DND-41 (cell line): ENCODE data around the gene HGD.

Source experiments
- ATAC-seq: fragments of 200-7000 bp; cut with Tn5 transposase; 3 replicates; pipeline ENCODE4 v1.9.1; 2021; ENCODE audit warnings: low read depth; ENCODE audit not compliant: insufficient read depth
- DNase-seq: peaks from one replicate; pipeline ENCODE4 v3.0.0-alpha.2; 2020
- H2AFZ ChIP-seq: 2 replicates; pipeline ENCODE4 v1.6.0; 2012; ENCODE audit warnings: low read depth, low read length
- H3K27ac ChIP-seq: 2 replicates; pipeline ENCODE4 v1.5.1; 2012; ENCODE audit warnings: low read length, inconsistent platforms
- H3K27me3 ChIP-seq: fragments of 200-600 bp; sonication (generic); 2 replicates; pipeline ENCODE4 v1.6.0; 2012; ENCODE audit warnings: low read length, mild to moderate bottlenecking, inconsistent platforms; ENCODE audit not compliant: insufficient read depth, poor library complexity
- H3K36me3 ChIP-seq: 2 replicates; pipeline ENCODE4 v1.5.1; 2012; ENCODE audit warnings: low read length, inconsistent platforms; ENCODE audit not compliant: insufficient read depth
- H3K4me1 ChIP-seq: 2 replicates; pipeline ENCODE4 v1.5.1; 2012; ENCODE audit warnings: mild to moderate bottlenecking, low read length; ENCODE audit not compliant: insufficient read depth
- H3K4me2 ChIP-seq: 2 replicates; pipeline ENCODE4 v1.6.0; 2012; ENCODE audit warnings: mild to moderate bottlenecking, moderate library complexity, low read length, inconsistent platforms; ENCODE audit not compliant: insufficient read depth
- H3K4me3 ChIP-seq, 2 experiments: fragments of 200-600 bp in 1 of 2; shearing (Covaris generic) in 1 of 2; 2 replicates each; pipeline ENCODE4 v1.5.1; 2012 to 2016; ENCODE audit warnings: inconsistent platforms in 2 of 2, low read length in 2 of 2, mild to moderate bottlenecking in 2 of 2, low read depth in 1 of 2, moderate library complexity in 1 of 2
- H3K79me2 ChIP-seq: 2 replicates; pipeline ENCODE4 v1.6.0; 2012; ENCODE audit warnings: low read length, inconsistent platforms; ENCODE audit not compliant: insufficient read depth
- H3K9ac ChIP-seq: 2 replicates; pipeline ENCODE4 v1.6.0; 2012; ENCODE audit warnings: low read depth, mild to moderate bottlenecking, inconsistent platforms, low read length, moderate library complexity
- H3K9me3 ChIP-seq: 2 replicates; pipeline ENCODE4 v1.5.1; 2012; ENCODE audit warnings: low read length, moderate library complexity, mild to moderate bottlenecking, inconsistent platforms; ENCODE audit not compliant: insufficient read depth, severe bottlenecking
- H4K20me1 ChIP-seq: 2 replicates; pipeline ENCODE4 v1.6.0; 2012; ENCODE audit warnings: low read length; ENCODE audit not compliant: insufficient read depth
- CTCF ChIP-seq: IDR thresholded peaks from 2 replicates; pipeline ENCODE4 v1.5.1; 2012; ENCODE audit warnings: borderline replicate concordance, low read length, moderate library complexity, mild to moderate bottlenecking; ENCODE audit not compliant: poor library complexity, severe bottlenecking; ENCODE audit errors: extremely low read depth
- EZH2 ChIP-seq: IDR thresholded peaks from 3 replicates; pipeline ENCODE4 v1.6.1; 2012; ENCODE audit warnings: borderline replicate concordance, low read depth, mild to moderate bottlenecking, moderate library complexity, low read length, inconsistent platforms; ENCODE audit not compliant: severe bottlenecking

HGD gene

GRCh38 chr3:120661106-120661905 lies 20.7 kb downstream of the HGD start:
- no peak for ATAC-seq
- no peak overlapping the region for H3K4me2 ChIP-seq
- H4K20me1 ChIP-seq: no peaks in the 10 kb centered on the region

GRCh38 chr3:120659834-120660233 lies 22.2 kb downstream of the HGD start:
- no peak for ATAC-seq

More at GRCh38 chr3:120661106-120661905, 20.7 kb downstream of the HGD start:
- Histone ChIP-seq H3K9ac (no peak overlapping the region), H3K36me3 (no peaks in the 10 kb centered on the region), H3K27ac (no peak overlapping the region), H2AFZ (no peak overlapping the region), H3K4me1 (no peaks in the 10 kb centered on the region), H3K9me3 (no peaks in the 10 kb centered on the region), H3K79me2 (no peaks in the 10 kb centered on the region), H3K4me3 (no peak overlapping the region), H3K27me3 (peaks cover 3% of the 10 kb centered on the region)
- DNase-seq: no peak
- TF ChIP-seq CTCF (no peak), EZH2 (no peak)

GRCh38 chr3:120659285-120659684 lies 22.8 kb downstream of the HGD start:
- H3K4me2 ChIP-seq: no peak overlapping the region
- H3K4me1 ChIP-seq: no peaks in the 10 kb centered on the region
- H3K27me3 ChIP-seq: no peaks in the 10 kb centered on the region
- H3K27ac ChIP-seq: no peak overlapping the region
- TF ChIP-seq EZH2: no peak
- TF ChIP-seq CTCF: no peak
- no peak for DNase-seq
- H3K9me3 ChIP-seq: no peaks in the 10 kb centered on the region
- H2AFZ ChIP-seq: no peak overlapping the region
- ATAC-seq: no peak
- no peaks in the 10 kb centered on the region for H3K79me2 ChIP-seq
- H3K36me3 ChIP-seq: no peaks in the 10 kb centered on the region
- H4K20me1 ChIP-seq: no peaks in the 10 kb centered on the region
- no peak overlapping the region for H3K4me3 ChIP-seq
- H3K9ac ChIP-seq: no peak overlapping the region

More at GRCh38 chr3:120659834-120660233, 22.2 kb downstream of the HGD start:
- Histone ChIP-seq H2AFZ (no peak overlapping the region), H4K20me1 (no peaks in the 10 kb centered on the region), H3K9ac (no peak overlapping the region), H3K27ac (no peak overlapping the region), H3K4me2 (no peak overlapping the region), H3K9me3 (no peaks in the 10 kb centered on the region), H3K36me3 (no peaks in the 10 kb centered on the region), H3K4me3 (no peak overlapping the region), H3K79me2 (no peaks in the 10 kb centered on the region), H3K27me3 (no peaks in the 10 kb centered on the region), H3K4me1 (no peaks in the 10 kb centered on the region)
- TF ChIP-seq CTCF (no peak), EZH2 (no peak)
- no peak for DNase-seq
